MM.1S (cell line): ENCODE results near the gene GRIK4.

Source experiments
- DNase-seq: peaks from one replicate; pipeline ENCODE4 v3.0.0-alpha.2; 2015
- H2AFZ ChIP-seq: fragments of 300-600 bp; sonication (generic); 2 replicates; pipeline ENCODE4 v1.6.0; 2016; ENCODE audit warnings: antibody characterized with exemption, low read length
- H3F3A ChIP-seq: fragments of 300-600 bp; sonication (generic); 2 replicates; pipeline ENCODE4 v1.6.1; 2016; ENCODE audit warnings: mild to moderate bottlenecking, antibody characterized with exemption, low read length, moderate library complexity, mixed read lengths; ENCODE audit not compliant: insufficient read depth
- H3K27ac ChIP-seq: fragments of 300-600 bp; sonication (generic); 2 replicates; pipeline ENCODE4 v1.5.1; 2016; ENCODE audit warnings: mild to moderate bottlenecking, low read length
- H3K27me3 ChIP-seq: fragments of 300-600 bp; sonication (generic); replicated peaks from 2 replicates; pipeline ENCODE4 v1.6.0; 2016; ENCODE audit warnings: low read length; ENCODE audit not compliant: insufficient read depth
- H3K36me3 ChIP-seq: fragments of 300-600 bp; sonication (generic); replicated peaks from 2 replicates; pipeline ENCODE4 v1.6.1; 2016; ENCODE audit warnings: mild to moderate bottlenecking, low read length, mixed read lengths; ENCODE audit not compliant: insufficient read depth
- H3K4me1 ChIP-seq: fragments of 300-600 bp; sonication (generic); 2 replicates; pipeline ENCODE4 v1.6.1; 2016; ENCODE audit warnings: low read length, mixed read lengths
- H3K4me2 ChIP-seq: fragments of 300-600 bp; sonication (generic); 2 replicates; pipeline ENCODE4 v1.6.0; 2016; ENCODE audit warnings: low read depth, low read length
- H3K4me3 ChIP-seq: fragments of 300-600 bp; sonication (generic); 2 replicates; pipeline ENCODE4 v1.5.1; 2016; ENCODE audit warnings: low read length, mixed read lengths
- H3K79me2 ChIP-seq: fragments of 300-600 bp; sonication (generic); 2 replicates; pipeline ENCODE4 v1.6.1; 2016; ENCODE audit warnings: mixed run types, low read length, mixed read lengths
- H3K9ac ChIP-seq: fragments of 300-600 bp; sonication (generic); 2 replicates; pipeline ENCODE4 v1.6.1; 2016; ENCODE audit warnings: low read length, mixed read lengths
- H3K9me2 ChIP-seq: fragments of 300-600 bp; sonication (generic); replicated peaks from 2 replicates; pipeline ENCODE4 v1.6.1; 2016; ENCODE audit warnings: mild to moderate bottlenecking, low read length, mixed read lengths; ENCODE audit not compliant: insufficient read depth
- H3K9me3 ChIP-seq: fragments of 300-600 bp; sonication (generic); replicated peaks from 2 replicates; pipeline ENCODE4 v1.6.1; 2016; ENCODE audit warnings: mild to moderate bottlenecking, low read length, mixed read lengths; ENCODE audit not compliant: insufficient read depth
- H4K20me1 ChIP-seq: fragments of 300-600 bp; sonication (generic); 2 replicates; pipeline ENCODE4 v1.6.1; 2016; ENCODE audit warnings: mild to moderate bottlenecking, low read length, moderate library complexity, mixed read lengths; ENCODE audit not compliant: insufficient read depth
- EZH2 ChIP-seq: fragments of 300-600 bp; sonication (generic); optimal IDR thresholded peaks from 2 replicates; pipeline ENCODE3; 2017; ENCODE audit warnings: low read depth, mild to moderate bottlenecking, antibody characterized with exemption, low read length, mixed read lengths
- EZH2phosphoT487 ChIP-seq: fragments of 300-600 bp; sonication (generic); IDR thresholded peaks from 2 replicates; pipeline ENCODE4 v1.6.1; 2018; ENCODE audit warnings: antibody characterized with exemption, low read length
- TF ChIP-seq, protein P1 (sequence below): fragments of 300-600 bp; sonication (generic); IDR thresholded peaks from 2 replicates; pipeline ENCODE4 v1.5.1; 2016; ENCODE audit warnings: antibody characterized with exemption, low read length, mixed read lengths

The GRIK4 gene

GRCh38 chr11:120931057-120931779, 419.7 kb downstream of the GRIK4 start:
- peaks cover 4% of the 10 kb centered on the region; the same call in 1 of the 2 replicates for H3F3A ChIP-seq

DNA sequence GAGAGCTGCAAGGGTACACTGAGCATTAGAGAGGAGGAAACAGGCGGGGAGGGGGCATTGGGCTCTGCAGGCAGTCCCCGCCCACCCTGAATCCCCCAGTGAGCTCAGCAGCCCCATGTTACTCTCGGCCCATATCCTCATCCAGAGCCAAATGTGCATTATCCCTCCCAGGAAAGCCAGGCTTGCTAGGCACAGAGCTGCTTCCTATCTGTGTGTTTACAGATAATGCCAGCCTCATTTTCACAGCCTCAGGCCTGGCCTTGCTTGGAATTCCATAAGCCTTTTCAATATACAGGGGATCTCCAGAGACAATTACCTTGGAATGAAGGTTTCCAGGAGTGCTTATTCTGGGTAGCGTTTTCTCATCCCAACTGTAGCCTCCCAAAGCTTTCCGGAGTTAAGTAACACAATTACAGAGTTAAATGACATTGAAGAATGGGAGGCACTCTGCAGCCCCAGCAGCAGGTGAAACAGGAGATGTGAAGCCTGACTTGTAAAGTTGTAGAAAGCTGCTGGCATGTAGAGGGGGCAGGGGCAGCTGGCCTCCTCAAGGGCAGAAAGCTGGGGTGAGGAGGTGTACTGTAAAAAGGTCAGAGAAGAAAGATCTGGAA, 420.9 kb downstream of the GRIK4 start:
- H3K27ac ChIP-seq: no peak overlapping the region
- H3K9me3 ChIP-seq: no peaks in the 10 kb centered on the region
- H3K27me3 ChIP-seq: no peaks in the 10 kb centered on the region
- TF ChIP-seq EZH2phosphoT487 (no peak), EZH2 (no peak)
- TF ChIP-seq, protein P1, sequence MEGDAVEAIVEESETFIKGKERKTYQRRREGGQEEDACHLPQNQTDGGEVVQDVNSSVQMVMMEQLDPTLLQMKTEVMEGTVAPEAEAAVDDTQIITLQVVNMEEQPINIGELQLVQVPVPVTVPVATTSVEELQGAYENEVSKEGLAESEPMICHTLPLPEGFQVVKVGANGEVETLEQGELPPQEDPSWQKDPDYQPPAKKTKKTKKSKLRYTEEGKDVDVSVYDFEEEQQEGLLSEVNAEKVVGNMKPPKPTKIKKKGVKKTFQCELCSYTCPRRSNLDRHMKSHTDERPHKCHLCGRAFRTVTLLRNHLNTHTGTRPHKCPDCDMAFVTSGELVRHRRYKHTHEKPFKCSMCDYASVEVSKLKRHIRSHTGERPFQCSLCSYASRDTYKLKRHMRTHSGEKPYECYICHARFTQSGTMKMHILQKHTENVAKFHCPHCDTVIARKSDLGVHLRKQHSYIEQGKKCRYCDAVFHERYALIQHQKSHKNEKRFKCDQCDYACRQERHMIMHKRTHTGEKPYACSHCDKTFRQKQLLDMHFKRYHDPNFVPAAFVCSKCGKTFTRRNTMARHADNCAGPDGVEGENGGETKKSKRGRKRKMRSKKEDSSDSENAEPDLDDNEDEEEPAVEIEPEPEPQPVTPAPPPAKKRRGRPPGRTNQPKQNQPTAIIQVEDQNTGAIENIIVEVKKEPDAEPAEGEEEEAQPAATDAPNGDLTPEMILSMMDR: no peak
- no peak overlapping the region for H3K9ac ChIP-seq
- H3K9me2 ChIP-seq: no peaks in the 10 kb centered on the region
- H3K4me2 ChIP-seq: no peak overlapping the region
- H3F3A ChIP-seq: no peaks in the 10 kb centered on the region
- H2AFZ ChIP-seq: no peak overlapping the region
- H3K36me3 ChIP-seq: no peaks in the 10 kb centered on the region
- no peak for DNase-seq
- H3K4me3 ChIP-seq: no peak overlapping the region
- no peaks in the 10 kb centered on the region for H4K20me1 ChIP-seq
- no peaks in the 10 kb centered on the region for H3K79me2 ChIP-seq
- no peaks in the 10 kb centered on the region for H3K4me1 ChIP-seq

More at GRCh38 chr11:120931057-120931779, 419.7 kb downstream of the GRIK4 start:
- H3K4me1 ChIP-seq: peaks cover 8% of the 10 kb centered on the region
- TF ChIP-seq, protein P1: peak; percentile 41
- no peak for TF ChIP-seq EZH2phosphoT487
- no peak overlapping the region for H3K4me2 ChIP-seq
- H3K9me3 ChIP-seq: no peaks in the 10 kb centered on the region
- no peaks in the 10 kb centered on the region for H3K36me3 ChIP-seq
- no peak overlapping the region for H3K9ac ChIP-seq
- H3K27me3 ChIP-seq: no peaks in the 10 kb centered on the region
- H3K4me3 ChIP-seq: no peak overlapping the region
- no peak overlapping the region for H2AFZ ChIP-seq
- no peak overlapping the region for H3K27ac ChIP-seq
- no peaks in the 10 kb centered on the region for H3K9me2 ChIP-seq
- no peaks in the 10 kb centered on the region for H3K79me2 ChIP-seq
- DNase-seq: peak; percentile 21
- no peaks in the 10 kb centered on the region for H4K20me1 ChIP-seq

DNA sequence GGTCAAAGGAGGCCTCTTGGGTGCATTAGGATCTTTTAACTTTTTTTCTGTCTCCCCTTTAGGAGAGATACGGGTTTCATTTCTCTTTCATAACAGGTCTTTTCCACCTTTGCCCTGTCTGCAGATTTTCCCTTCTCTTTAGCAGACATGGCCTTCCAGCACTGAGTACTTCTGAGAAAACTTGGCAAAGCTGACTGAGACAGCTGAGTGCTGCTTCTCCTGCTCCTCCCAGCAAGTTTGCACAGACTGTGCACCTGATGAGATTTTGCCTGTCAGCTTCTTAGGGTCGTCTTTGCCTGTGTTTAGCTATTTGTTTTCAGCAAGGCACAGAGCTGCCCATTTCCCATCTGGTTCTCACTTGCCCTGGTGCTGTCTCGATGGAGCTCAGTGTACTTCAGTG, 424.8 kb downstream of the GRIK4 start:
- Histone ChIP-seq H3K27me3 (no peaks in the 10 kb centered on the region), H4K20me1 (no peaks in the 10 kb centered on the region), H3K4me3 (no peak overlapping the region), H3K27ac (no peak overlapping the region), H2AFZ (no peak overlapping the region), H3K9ac (no peak overlapping the region), H3K79me2 (no peaks in the 10 kb centered on the region), H3F3A (no peaks in the 10 kb centered on the region), H3K4me2 (no peak overlapping the region), H3K9me3 (no peaks in the 10 kb centered on the region), H3K36me3 (no peaks in the 10 kb centered on the region), H3K4me1 (no peaks in the 10 kb centered on the region), H3K9me2 (no peaks in the 10 kb centered on the region)
- DNase-seq: no peak
- TF ChIP-seq, protein P1: no peak
- TF ChIP-seq EZH2: no peak
- TF ChIP-seq EZH2phosphoT487: no peak
